Smooth muscle cell (in vitro differentiated cells): ENCODE data around the gene MEF2D. TPM values are rescaled to one million over a fixed set of nuclear protein-coding genes. Genes with fewer than 3 reads are reported as not detected.
A peak's percentile ranks its signal among the peaks of the same experiment; 100 is the strongest.

Experiments used
- DNase-seq: peaks from one replicate; lab custom pipeline; 2025; ENCODE audit not compliant: unreplicated experiment; lab: John Stamatoyannopoulos, UW
- H2AFZ ChIP-seq: fragments of 200-600 bp; sonication (generic); 2 replicates; pipeline ENCODE4 v1.6.0; 2016; ENCODE audit warnings: antibody characterized with exemption, low read depth, mild to moderate bottlenecking
- H3F3A ChIP-seq: fragments of 200-600 bp; sonication (generic); 2 replicates; pipeline ENCODE4 v1.6.0; 2017; ENCODE audit warnings: antibody characterized with exemption, low read depth
- H3K27ac ChIP-seq: fragments of 200-600 bp; sonication (generic); 2 replicates; pipeline ENCODE4 v1.5.1; 2016; ENCODE audit warnings: low read depth, mild to moderate bottlenecking
- H3K27me3 ChIP-seq: fragments of 200-600 bp; sonication (generic); 2 replicates; pipeline ENCODE4 v1.6.1; 2016; ENCODE audit warnings: low read depth, mild to moderate bottlenecking
- H3K36me3 ChIP-seq: fragments of 200-600 bp; sonication (generic); 2 replicates; pipeline ENCODE4 v1.5.1; 2016; ENCODE audit warnings: low read depth
- H3K4me1 ChIP-seq: fragments of 200-600 bp; sonication (generic); 2 replicates; pipeline ENCODE4 v1.5.1; 2016; ENCODE audit warnings: low read depth
- H3K4me2 ChIP-seq: fragments of 200-600 bp; sonication (generic); 2 replicates; pipeline ENCODE4 v1.6.0; 2016; ENCODE audit warnings: mild to moderate bottlenecking
- H3K4me3 ChIP-seq: fragments of 200-600 bp; sonication (generic); 2 replicates; pipeline ENCODE4 v1.5.1; 2016; ENCODE audit warnings: mild to moderate bottlenecking
- H3K79me2 ChIP-seq: fragments of 200-600 bp; sonication (generic); 2 replicates; pipeline ENCODE4 v1.6.0; 2016; ENCODE audit warnings: low read depth, mild to moderate bottlenecking
- H3K9ac ChIP-seq: fragments of 200-600 bp; sonication (generic); 2 replicates; pipeline ENCODE4 v1.6.0; 2016; ENCODE audit warnings: low read depth
- H3K9me3 ChIP-seq: fragments of 200-600 bp; sonication (generic); replicated peaks from 2 replicates; pipeline ENCODE4 v1.5.1; 2016; ENCODE audit warnings: low read depth
- H4K20me1 ChIP-seq: fragments of 200-600 bp; sonication (generic); 2 replicates; pipeline ENCODE4 v1.6.0; 2016; ENCODE audit warnings: low read depth
- CTCF ChIP-seq: fragments of 200-600 bp; sonication (generic); IDR thresholded peaks from 2 replicates; pipeline ENCODE4 v1.5.1; 2017; ENCODE audit warnings: borderline replicate concordance, mild to moderate bottlenecking, antibody characterized with exemption; ENCODE audit not compliant: insufficient read depth, poor library complexity, severe bottlenecking
- WGBS: methylation state at CpG from one replicate; pipeline ENCODE4 v1.1.7; 2016; ENCODE audit warnings: low lambda C conversion rate; 5-methylcytosine and 5-hydroxymethylcytosine counted together
- polyA plus RNA-seq: library from polyadenylated mRNA; unstranded; fragments of >200 nt; fragmentation: Nextera tagmentation; extraction: Ambion mirVana; gene quantifications from 2 replicates; pipeline ENCODE4 v1.2.1, GENCODE V29; 2016
- total RNA-seq: library from RNA; depleted of rRNA; stranded (reverse); fragments of >200 nt; gene quantifications from 2 replicates; pipeline ENCODE4 v1.2.3, GENCODE V29; 2014

Gene MEF2D
- total and polyA plus RNA-seq, 2 experiments from 2014 or later, result 23.2 to 45.6 TPM

- H3K4me1 ChIP-seq, result no peaks in the 10 kb centered on the region
- no peak for DNase-seq
- H3F3A ChIP-seq, result no peaks in the 10 kb centered on the region
- TF ChIP-seq CTCF, result no peak
- WGBS, result 95% methylated on average over 5 of the region's 5 CpGs
- H3K36me3 ChIP-seq, result no peaks in the 10 kb centered on the region
- H3K27me3 ChIP-seq, result no peaks in the 10 kb centered on the region
- H3K27ac ChIP-seq, result no peak overlapping the region
- no peaks in the 10 kb centered on the region for H3K79me2 ChIP-seq
- no peak overlapping the region for H3K4me2 ChIP-seq
- H3K9me3 ChIP-seq, result no peaks in the 10 kb centered on the region
- no peak overlapping the region for H3K4me3 ChIP-seq
- no peak overlapping the region for H3K9ac ChIP-seq
- no peaks in the 10 kb centered on the region for H4K20me1 ChIP-seq
- no peak overlapping the region for H2AFZ ChIP-seq
Measured at GRCh38 chr1:156528231-156528630, 27.7 kb upstream of the MEF2D start.

GRCh38 chr1:156527584-156527983, 27.0 kb upstream of the MEF2D start:
- Histone ChIP-seq H3K36me3 (no peaks in the 10 kb centered on the region), H4K20me1 (no peaks in the 10 kb centered on the region), H2AFZ (no peak overlapping the region), H3K27ac (no peak overlapping the region), H3K4me3 (no peak overlapping the region), H3K79me2 (no peaks in the 10 kb centered on the region), H3K4me2 (no peak overlapping the region), H3F3A (no peaks in the 10 kb centered on the region), H3K4me1 (no peaks in the 10 kb centered on the region), H3K27me3 (no peaks in the 10 kb centered on the region), H3K9ac (no peak overlapping the region), H3K9me3 (no peaks in the 10 kb centered on the region)
- TF ChIP-seq CTCF, result no peak
- DNase-seq, result no peak
- 84% methylated on average over 2 of the region's 2 CpGs for WGBS

- 97% methylated on average over 2 of the region's 2 CpGs for WGBS
- TF ChIP-seq CTCF, result no peak
- no peak overlapping the region for H3K9ac ChIP-seq
Measured at GRCh38 chr1:156525856-156526489, 25.4 kb upstream of the MEF2D start.

GRCh38 chr1:156525071-156525501, 24.5 kb upstream of the MEF2D start:
- H3K27ac ChIP-seq, result no peak overlapping the region
- H3K4me1 ChIP-seq, result no peaks in the 10 kb centered on the region
- H2AFZ ChIP-seq, result peak overlapping the region; percentile 71
- no peak overlapping the region for H3K9ac ChIP-seq
- no peaks in the 10 kb centered on the region for H3K27me3 ChIP-seq
- peak overlapping the region; percentile 15 for H3K4me2 ChIP-seq
- no peak for TF ChIP-seq CTCF
- H3K36me3 ChIP-seq, result no peaks in the 10 kb centered on the region
- no peaks in the 10 kb centered on the region for H3F3A ChIP-seq
- no peaks in the 10 kb centered on the region for H3K9me3 ChIP-seq
- H4K20me1 ChIP-seq, result no peaks in the 10 kb centered on the region
- no peaks in the 10 kb centered on the region for H3K79me2 ChIP-seq
- WGBS, result 39% methylated on average over 6 of the region's 6 CpGs
- no peak for DNase-seq
- no peak overlapping the region for H3K4me3 ChIP-seq

More at GRCh38 chr1:156525856-156526489, 25.4 kb upstream of the MEF2D start:
- Histone ChIP-seq H3K27me3 (no peaks in the 10 kb centered on the region), H3K36me3 (no peaks in the 10 kb centered on the region), H3F3A (no peaks in the 10 kb centered on the region), H3K4me1 (no peaks in the 10 kb centered on the region), H3K9me3 (no peaks in the 10 kb centered on the region), H3K79me2 (no peaks in the 10 kb centered on the region), H3K4me3 (no peak overlapping the region), H3K27ac (no peak overlapping the region), H2AFZ (no peak overlapping the region), H4K20me1 (no peaks in the 10 kb centered on the region), H3K4me2 (no peak overlapping the region)
- DNase-seq, result no peak
